ENCODE measurements around the gene KIF16B.
"Not testable (repeated sequence)": the region's sequence is repeated elsewhere in the genome, so short reads cannot be mapped to it uniquely, and the experiment has no call there.

KIF16B gene

GRCh38 chr20:16573001-16573965, at the start of gene KIF16B:
TSS of gene KIF16B (minus strand) at chr20:16573448. CDS start at chr20:16573275, 173 bp downstream.
- DNase-seq (ENCODE audit: low spot score): peak; percentile 95

- DNase-seq (ENCODE audit: low spot score): no peak
Measured at GRCh38 chr20:16622501-16622900, 49.3 kb upstream of the KIF16B start.

GRCh38 chr20:16621435-16622141, 48.3 kb upstream of the KIF16B start:
- DNase-seq (ENCODE audit: low spot score): no peak

- DNase-seq (ENCODE audit: low spot score): no peak
Measured at GRCh38 chr20:16620961-16621360, 47.7 kb upstream of the KIF16B start.

- no peak for DNase-seq (ENCODE audit: low spot score)
Measured at GRCh38 chr20:16619953-16620352, 46.7 kb upstream of the KIF16B start.

GRCh38 chr20:16617056-16617455, 43.8 kb upstream of the KIF16B start:
- no peak for DNase-seq (ENCODE audit: low spot score)

GRCh38 chr20:16616317-16616716, 43.1 kb upstream of the KIF16B start:
- no peak for DNase-seq (ENCODE audit: low spot score)

GRCh38 chr20:16615199-16615598, 42.0 kb upstream of the KIF16B start:
- DNase-seq (ENCODE audit: low spot score): peak; percentile 24

GRCh38 chr20:16613954-16614353, 40.7 kb upstream of the KIF16B start:
- no peak for DNase-seq (ENCODE audit: low spot score)

GRCh38 chr20:16612706-16613105, 39.5 kb upstream of the KIF16B start:
- no peak for DNase-seq (ENCODE audit: low spot score)

- no peak for DNase-seq (ENCODE audit: low spot score)
Measured at GRCh38 chr20:16611817-16612216, 38.6 kb upstream of the KIF16B start.

GRCh38 chr20:16609066-16609465, 35.8 kb upstream of the KIF16B start:
- no peak for DNase-seq (ENCODE audit: low spot score)

GRCh38 chr20:16608277-16608650, 35.0 kb upstream of the KIF16B start:
- no peak for DNase-seq (ENCODE audit: low spot score)

GRCh38 chr20:16607364-16608276, 34.4 kb upstream of the KIF16B start:
- no peak for DNase-seq (ENCODE audit: low spot score)

- DNase-seq (ENCODE audit: low spot score): no peak
Measured at GRCh38 chr20:16606468-16607070, 33.3 kb upstream of the KIF16B start.

GRCh38 chr20:16601047-16601446, 27.8 kb upstream of the KIF16B start:
- DNase-seq (ENCODE audit: low spot score): no peak

GRCh38 chr20:16599257-16599656, 26.0 kb upstream of the KIF16B start:
- no peak for DNase-seq (ENCODE audit: low spot score)

GRCh38 chr20:16596991-16597390, 23.7 kb upstream of the KIF16B start:
- no peak for DNase-seq (ENCODE audit: low spot score)

GRCh38 chr20:16596404-16596803, 23.2 kb upstream of the KIF16B start:
- DNase-seq (ENCODE audit: low spot score): not testable (repeated sequence)

- DNase-seq (ENCODE audit: low spot score): no peak
Measured at GRCh38 chr20:16595376-16595775, 22.1 kb upstream of the KIF16B start.

- DNase-seq (ENCODE audit: low spot score): no peak
Measured at GRCh38 chr20:16590041-16590633, 16.9 kb upstream of the KIF16B start.

Measured in AG20443 (cell line).